ENCODE measurements around the gene GAB2.

Gene GAB2

GRCh38 chr11:78428266-78428636, 10.6 kb upstream of the GAB2 start:
- DNase-seq (ENCODE audit: low read depth in 2 of 2) = no peak

GRCh38 chr11:78427615-78428265, 10.1 kb upstream of the GAB2 start:
- DNase-seq (ENCODE audit: low read depth in 2 of 2) = no peak

GRCh38 chr11:78426845-78427244, 9.2 kb upstream of the GAB2 start:
- no peak for DNase-seq (ENCODE audit: low read depth in 2 of 2)

DNA sequence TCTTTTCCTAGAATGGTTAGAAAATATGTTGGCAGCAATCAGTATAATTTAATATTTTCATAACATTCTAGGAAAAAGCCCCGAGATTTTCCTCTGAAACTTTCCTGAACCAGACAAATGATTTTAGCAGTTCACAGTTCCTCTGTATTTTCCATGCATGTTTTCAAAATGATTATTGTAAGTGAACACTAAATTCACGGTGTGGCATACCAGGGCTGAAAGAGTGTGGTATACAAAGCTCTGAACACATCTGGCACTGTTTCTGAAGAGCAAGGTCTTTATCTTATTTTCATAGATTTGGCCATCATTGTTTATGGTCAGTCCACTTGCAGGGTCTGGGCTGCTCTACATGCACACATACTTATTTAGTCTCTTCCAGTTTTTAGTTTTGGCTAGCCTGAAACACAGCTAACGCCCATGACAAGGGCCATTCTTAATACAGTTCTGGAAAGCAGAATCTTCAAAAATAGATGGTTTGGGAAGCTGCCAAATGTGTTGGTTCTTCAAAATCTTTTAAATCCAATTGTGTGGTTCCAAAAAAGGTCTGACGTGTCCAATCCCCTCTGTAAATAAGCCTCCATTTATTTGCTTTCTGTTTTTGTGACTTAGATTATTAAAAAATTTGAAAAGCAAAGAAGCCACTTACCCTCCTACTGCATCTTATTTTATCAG, 7.9 kb upstream of the GAB2 start:
- no peak for DNase-seq (ENCODE audit: low read depth in 2 of 2)

DNA sequence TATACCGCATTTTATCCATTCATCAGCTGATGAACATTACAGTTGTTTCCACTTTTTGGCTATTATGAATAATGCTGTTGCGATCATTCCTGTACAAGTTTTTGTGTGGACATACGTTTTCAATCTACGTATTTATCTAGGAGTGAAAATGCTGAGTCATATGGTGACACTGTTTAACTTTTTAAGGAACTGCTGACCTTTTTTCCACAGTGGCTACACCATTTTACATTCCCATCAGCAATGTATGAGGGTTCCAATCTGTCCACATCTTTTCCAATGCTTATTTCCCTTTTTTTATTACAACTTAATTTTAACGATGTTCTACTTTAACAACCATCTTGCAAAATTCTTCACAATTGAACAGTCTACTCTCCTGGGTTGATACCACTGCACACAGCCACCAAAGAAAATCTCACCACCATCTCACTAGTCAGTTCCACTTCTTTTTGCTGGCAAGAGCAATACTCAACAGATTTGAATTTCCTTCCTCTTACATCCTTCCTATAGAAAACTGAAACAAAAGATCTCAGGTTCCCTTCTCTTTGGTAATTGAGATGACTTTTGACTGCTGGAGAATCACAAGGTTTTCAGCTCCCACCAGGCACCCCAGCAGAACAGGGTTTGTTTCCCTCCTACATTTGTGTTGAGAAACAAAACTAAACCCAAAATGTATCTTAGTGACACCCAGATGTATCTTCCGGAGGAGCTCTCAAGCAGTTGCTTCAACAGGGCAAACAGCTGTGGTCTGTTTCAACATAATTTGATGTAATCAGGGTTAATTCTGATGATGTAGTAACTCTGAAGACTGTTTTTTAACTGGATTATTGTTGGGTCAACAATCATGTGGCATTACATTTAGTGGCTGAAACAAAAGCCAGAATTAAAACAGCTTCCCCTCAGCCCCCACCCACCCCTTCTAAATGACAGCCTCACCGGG, 7.0 kb upstream of the GAB2 start:
- DNase-seq (ENCODE audit: low read depth in 2 of 2) = no peak

DNA sequence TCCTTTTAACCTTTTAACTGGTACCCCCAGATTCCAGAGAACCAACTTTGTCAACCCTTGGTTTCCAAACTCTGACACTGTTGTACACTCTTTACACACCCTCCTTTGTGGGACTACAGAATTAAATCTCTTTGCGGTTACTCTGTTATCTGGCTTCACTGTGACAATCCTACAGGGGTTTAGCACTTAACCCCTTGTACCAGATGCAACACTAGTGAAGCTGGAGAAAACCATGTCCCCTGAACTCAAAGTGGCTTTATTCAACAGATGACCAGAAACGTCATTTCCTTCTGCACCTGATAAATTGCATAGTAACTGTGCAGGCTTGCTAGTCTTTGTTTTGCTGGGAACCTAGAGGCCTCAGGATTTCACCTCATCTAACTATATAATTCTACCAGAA, 5.6 kb upstream of the GAB2 start:
- DNase-seq (ENCODE audit: low read depth in 2 of 2) = no peak

- peak in 1 of 2 donors; percentile 26 for DNase-seq (ENCODE audit: low read depth in 2 of 2)
These were observed 3.2 kb upstream of the GAB2 start for GRCh38 chr11:78420796-78421209.

GRCh38 chr11:78420255-78420764, 2.7 kb upstream of the GAB2 start:
- peak in 1 of 2 donors; percentile 15 for DNase-seq (ENCODE audit: low read depth in 2 of 2)

DNA sequence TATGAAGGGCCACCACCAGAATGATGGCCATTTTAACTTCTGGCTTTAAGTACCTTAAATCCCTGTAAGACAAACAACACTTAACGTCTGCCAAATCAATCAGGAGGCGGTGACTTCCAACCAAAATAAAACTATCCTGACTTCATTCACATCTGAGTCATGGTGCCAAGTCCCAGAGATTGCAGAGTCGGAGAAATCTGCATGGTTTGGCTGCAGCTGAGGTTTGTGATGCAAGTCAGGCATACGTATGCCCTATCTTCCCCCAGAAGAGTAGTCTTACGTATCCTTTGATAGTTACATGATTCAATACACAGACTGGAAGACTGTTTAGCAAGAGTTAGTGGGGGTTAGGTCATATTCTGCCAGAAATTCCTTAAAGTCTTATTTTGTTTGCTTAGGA, 1.7 kb upstream of the GAB2 start:
- DNase-seq (ENCODE audit: low read depth in 2 of 2) = no peak

- DNase-seq (ENCODE audit: low read depth in 2 of 2) = no peak
These were observed 1.1 kb upstream of the GAB2 start for GRCh38 chr11:78418584-78419211.

- peak; percentile 43 to 62 for DNase-seq (ENCODE audit: low read depth in 2 of 2)
These were observed 416 bp upstream of the GAB2 start for GRCh38 chr11:78417888-78418583.

- DNase-seq (ENCODE audit: low read depth in 2 of 2) = peak; percentile 51 to 62
These were observed 1.1 kb downstream of the GAB2 start for GRCh38 chr11:78416285-78417174.

- no peak for DNase-seq (ENCODE audit: low read depth in 2 of 2)
These were observed 2.3 kb downstream of the GAB2 start for GRCh38 chr11:78415338-78415737.

- no peak for DNase-seq (ENCODE audit: low read depth in 2 of 2)
These were observed 3.1 kb downstream of the GAB2 start for GRCh38 chr11:78414321-78415051.

DNA sequence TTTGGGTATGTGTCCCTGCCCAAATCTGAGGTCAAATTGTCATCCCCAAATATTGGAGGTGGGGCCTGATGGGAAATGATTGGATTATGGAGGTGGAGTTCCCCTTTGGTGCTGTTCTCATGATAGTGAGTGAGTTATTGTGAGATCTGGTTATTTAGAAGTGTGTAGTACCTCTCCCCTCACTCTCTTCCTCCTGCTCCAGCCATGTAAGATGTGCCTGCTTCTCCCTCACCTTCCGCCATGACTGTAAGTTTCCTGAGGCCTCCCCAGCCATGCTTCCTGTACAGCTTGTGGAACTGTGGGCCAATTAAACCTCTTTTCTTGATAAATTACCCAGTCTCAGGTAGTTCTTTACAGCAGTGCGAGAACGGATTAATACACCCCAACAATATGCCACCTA, 9.0 kb downstream of the GAB2 start:
- DNase-seq (ENCODE audit: low read depth in 2 of 2) = no peak

DNA sequence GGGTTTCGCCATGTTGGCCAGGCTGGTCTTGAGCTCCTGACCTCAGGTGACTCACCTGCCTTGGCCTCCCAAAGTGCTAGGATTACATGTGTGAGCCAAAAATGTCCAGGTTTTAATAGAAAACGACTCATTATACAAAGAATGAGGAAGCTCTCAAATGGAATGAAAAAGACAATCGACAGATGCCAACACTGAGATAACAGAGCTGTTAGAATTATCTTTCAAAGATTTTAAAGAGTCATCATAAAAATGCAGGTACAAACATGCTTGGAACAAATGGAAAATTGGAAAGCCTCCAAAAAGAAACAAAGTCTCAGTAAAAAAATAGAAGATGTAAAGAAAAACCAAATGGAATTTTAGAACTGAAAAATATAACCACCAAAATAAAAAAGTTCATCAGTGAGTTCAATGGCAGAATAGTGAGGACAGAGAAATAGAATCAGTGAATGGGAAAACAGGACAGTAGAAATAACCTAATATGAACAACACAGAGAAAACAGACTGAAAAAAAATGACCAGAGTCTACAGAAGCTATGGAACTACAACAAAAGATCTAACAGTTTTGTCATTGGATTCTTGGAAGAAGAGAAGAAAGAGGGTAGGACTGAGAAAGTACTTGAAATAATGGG, 10.9 kb downstream of the GAB2 start:
- no peak for DNase-seq (ENCODE audit: low read depth in 2 of 2)

DNA sequence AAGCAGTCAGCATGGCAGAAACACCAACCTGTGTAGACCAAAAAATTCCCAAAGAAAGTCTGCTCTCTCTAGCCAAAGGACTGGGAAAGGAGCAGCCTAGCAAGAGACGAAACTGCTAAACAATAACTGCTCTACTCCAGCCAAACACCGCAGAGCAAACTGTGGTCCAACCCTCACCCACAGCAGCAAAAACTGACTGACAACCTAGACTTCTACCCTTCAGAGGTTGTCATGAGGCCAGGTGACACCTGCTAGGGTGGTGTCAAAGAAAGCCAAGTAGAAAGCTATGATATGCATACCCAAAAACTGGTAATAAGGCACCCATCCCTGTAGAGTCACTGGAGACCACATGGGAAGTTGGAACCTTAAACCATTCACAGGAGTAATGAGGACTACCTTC, 11.8 kb downstream of the GAB2 start:
- no peak for DNase-seq (ENCODE audit: low read depth in 2 of 2)

DNA sequence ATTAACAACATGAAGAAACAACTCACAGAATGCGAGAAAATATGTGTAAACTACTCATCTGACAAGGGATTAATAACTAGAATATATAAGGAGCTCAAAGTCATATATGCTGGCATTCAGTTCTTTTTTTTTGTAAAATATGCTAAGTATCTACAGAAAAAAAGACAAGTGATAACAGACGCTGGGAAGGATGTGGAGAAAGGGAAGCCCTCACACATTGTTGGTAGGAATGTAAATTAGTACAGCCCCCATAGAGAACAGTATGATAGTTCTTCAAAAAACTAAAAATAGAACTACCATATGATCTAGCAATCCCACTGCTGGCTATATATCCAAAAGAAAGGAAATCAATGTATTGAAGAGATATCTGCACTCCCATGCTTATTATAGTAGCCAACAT, 13.8 kb downstream of the GAB2 start:
- no peak for DNase-seq (ENCODE audit: low read depth in 2 of 2)

- no peak for DNase-seq (ENCODE audit: low read depth in 2 of 2)
These were observed 14.8 kb downstream of the GAB2 start for GRCh38 chr11:78402847-78403246.
